ENCODE measurements around the gene CCDC27. TPM values are rescaled to one million over a fixed set of nuclear protein-coding genes. Genes with fewer than 3 reads are reported as not detected.
"Not testable (repeated sequence)": the region's sequence is repeated elsewhere in the genome, so short reads cannot be mapped to it uniquely, and the experiment has no call there.

The CCDC27 gene
- total and polyA plus RNA-seq, 4 experiments from 2014 or later = not detected

- DNase-seq = no peak
These were observed 38.7 kb downstream of the CCDC27 start for GRCh38 chr1:3790952-3791351.

GRCh38 chr1:3795453-3796214 lies 43.4 kb downstream of the CCDC27 start:
- POLR2A ChIA-PET (ENCODE audit: partially characterized antibody) = interaction anchor here (0.7 to 2.0 kb wide), 9 partner anchors 8 to 171 kb away, joined by 3 to 18 read pairs (median 4); partner anchors contain the start of genes C1orf174, CEP104, DFFB and TPRG1L
- Mint-ChIP-seq H3K27me3 (peaks cover 0 to 6% of the 10 kb centered on the region in 2 donors), H3K4me3 (peak overlapping the region; percentile 80 to 91 (median 88)), H3K27ac (peak overlapping the region; percentile 25 to 81 (median 59)), H3K4me1 (peaks cover 20 to 55% (median 30%) of the 10 kb centered on the region in 4 donors), H3K9me3 (peaks cover 0 to 5% (median 0%) of the 10 kb centered on the region in 8 donors), H3K36me3 (peaks cover 0 to 20% of the 10 kb centered on the region in 2 donors)
- peak overlapping the region; percentile 2 to 65 for H3K4me3 ChIP-seq (ENCODE audit: low read length in 2 of 2)
- no peaks in the 10 kb centered on the region for H3K9me3 ChIP-seq (ENCODE audit: control insufficient read depth in 1 of 2, low read length in 2 of 2)
- CTCF ChIA-PET (ENCODE audit: partially characterized antibody) = interaction anchor here (1.0 kb wide), 1 partner anchor 8 kb away, joined by 3 read pairs; no protein-coding TSS in a partner anchor
- H3K4me1 ChIP-seq (ENCODE audit: insufficient read depth, low read length) = peaks cover 41% of the 10 kb centered on the region
- DNase-seq = peak in 1 of 5 donors; percentile 14
- H3K27ac ChIP-seq (ENCODE audit: low read depth, low read length) = peak overlapping the region; percentile 59
- intact Hi-C loops (cut with micrococcal nuclease) = loop anchor here (1.0 kb wide), 4 partner anchors 48 to 145 kb away; partner anchors contain the start of genes C1orf174, CEP104, DFFB and WRAP73
- H3K36me3 ChIP-seq (ENCODE audit: insufficient read depth, low read length) = no peaks in the 10 kb centered on the region
- H3K27me3 ChIP-seq (ENCODE audit: insufficient read depth, low read length) = no peaks in the 10 kb centered on the region

More at GRCh38 chr1:3790952-3791351, 38.7 kb downstream of the CCDC27 start:
- no peaks in the 10 kb centered on the region for H3K27me3 Mint-ChIP-seq
- H3K9me3 ChIP-seq (ENCODE audit: control insufficient read depth in 1 of 2, low read length in 2 of 2) = no peaks in the 10 kb centered on the region
- H3K27ac Mint-ChIP-seq = no peak overlapping the region
- POLR2A ChIA-PET (ENCODE audit: partially characterized antibody) = no interaction called here
- peaks cover 55% of the 10 kb centered on the region for H3K4me1 ChIP-seq (ENCODE audit: insufficient read depth, low read length)
- CTCF ChIA-PET (ENCODE audit: partially characterized antibody) = no interaction called here
- H3K27ac ChIP-seq (ENCODE audit: low read depth, low read length) = no peak overlapping the region
- peaks cover 20 to 73% (median 36%) of the 10 kb centered on the region in 4 donors for H3K4me1 Mint-ChIP-seq
- H3K9me3 Mint-ChIP-seq = peaks cover 0 to 2% (median 0%) of the 10 kb centered on the region in 8 donors
- no peak overlapping the region for H3K4me3 Mint-ChIP-seq
- no peak overlapping the region for H3K4me3 ChIP-seq (ENCODE audit: low read length in 2 of 2)
- H3K27me3 ChIP-seq (ENCODE audit: insufficient read depth, low read length) = no peaks in the 10 kb centered on the region
- peaks cover 13% of the 10 kb centered on the region for H3K36me3 ChIP-seq (ENCODE audit: insufficient read depth, low read length)
- intact Hi-C loops (cut with micrococcal nuclease) = no loop called here
- H3K36me3 Mint-ChIP-seq = peaks cover 3 to 30% of the 10 kb centered on the region in 2 donors

GRCh38 chr1:3796215-3797061 lies 44.2 kb downstream of the CCDC27 start, which contains the start of gene LRRC47:
Gene LRRC47, minus strand, starts transcription at chr1:3796498. Its CDS starts 22 bp downstream, at chr1:3796476.
- H3K27ac Mint-ChIP-seq = peak within 1 kb of the TSS; percentile 80 to 98 (median 96)
- ChIA-PET POLR2A (ENCODE audit: partially characterized antibody) (interaction anchor here (0.7 to 2.0 kb wide), 11 partner anchors 9 to 172 kb away, joined by 3 to 18 read pairs (median 3); partner anchors contain the start of genes C1orf174, CEP104, DFFB and TPRG1L), CTCF (ENCODE audit: partially characterized antibody) (interaction anchor here (1.0 to 1.5 kb wide), 2 partner anchors 9 to 11 kb away, joined by 3 to 4 read pairs; no protein-coding TSS in a partner anchor)
- H3K9me3 Mint-ChIP-seq = peaks cover 0 to 5% (median 0%) of the 10 kb centered on the region in 8 donors
- peaks cover 23 to 57% (median 34%) of the 10 kb centered on the region in 4 donors for H3K4me1 Mint-ChIP-seq
- Histone ChIP-seq H3K36me3 (ENCODE audit: insufficient read depth, low read length) (no peaks in the 10 kb centered on the region), H3K9me3 (ENCODE audit: control insufficient read depth in 1 of 2, low read length in 2 of 2) (no peaks in the 10 kb centered on the region), H3K27me3 (ENCODE audit: insufficient read depth, low read length) (no peaks in the 10 kb centered on the region), H3K27ac (ENCODE audit: low read depth, low read length) (peak within 1 kb of the TSS; percentile 59), H3K4me1 (ENCODE audit: insufficient read depth, low read length) (peaks cover 41% of the 10 kb centered on the region), H3K4me3 (ENCODE audit: low read length in 2 of 2) (peak within 1 kb of the TSS; percentile 62 to 65)
- DNase-seq = peak; percentile 94 to 95 (median 94)
- peaks cover 0 to 9% of the 10 kb centered on the region in 2 donors for H3K27me3 Mint-ChIP-seq
- peak within 1 kb of the TSS; percentile 93 to 99 (median 94) for H3K4me3 Mint-ChIP-seq
- H3K36me3 Mint-ChIP-seq = peaks cover 0 to 20% of the 10 kb centered on the region in 2 donors
- intact Hi-C loops (cut with micrococcal nuclease) = loop anchor here (1.0 kb wide), 4 partner anchors 49 to 146 kb away; partner anchors contain the start of genes C1orf174, CEP104, DFFB and WRAP73

- Histone ChIP-seq H3K27ac (ENCODE audit: low read depth, low read length) (no peak overlapping the region), H3K27me3 (ENCODE audit: insufficient read depth, low read length) (no peaks in the 10 kb centered on the region), H3K4me1 (ENCODE audit: insufficient read depth, low read length) (peaks cover 14% of the 10 kb centered on the region), H3K4me3 (ENCODE audit: low read length in 2 of 2) (no peak overlapping the region), H3K9me3 (ENCODE audit: control insufficient read depth in 1 of 2, low read length in 2 of 2) (no peaks in the 10 kb centered on the region), H3K36me3 (ENCODE audit: insufficient read depth, low read length) (no peaks in the 10 kb centered on the region)
- H3K27me3 Mint-ChIP-seq = peaks cover 7 to 18% of the 10 kb centered on the region in 2 donors
- peak overlapping the region in 1 of 8 donors; percentile 25 for H3K4me3 Mint-ChIP-seq
- POLR2A ChIA-PET (ENCODE audit: partially characterized antibody) = no interaction called here
- peak overlapping the region in 1 of 7 donors; percentile 66 for H3K27ac Mint-ChIP-seq
- H3K9me3 Mint-ChIP-seq = peaks cover 0 to 5% (median 0%) of the 10 kb centered on the region in 8 donors
- peaks cover 15 to 22% (median 19%) of the 10 kb centered on the region in 4 donors for H3K4me1 Mint-ChIP-seq
- H3K36me3 Mint-ChIP-seq = peaks cover 0 to 8% of the 10 kb centered on the region in 2 donors
- CTCF ChIA-PET (ENCODE audit: partially characterized antibody) = interaction anchor here (1.0 kb wide), 1 partner anchor 24 kb away, joined by 3 read pairs; no protein-coding TSS in a partner anchor
- no peak for DNase-seq
- intact Hi-C loops (cut with micrococcal nuclease) = no loop called here
These were observed 47.9 kb downstream of the CCDC27 start for GRCh38 chr1:3799976-3800685.

DNA sequence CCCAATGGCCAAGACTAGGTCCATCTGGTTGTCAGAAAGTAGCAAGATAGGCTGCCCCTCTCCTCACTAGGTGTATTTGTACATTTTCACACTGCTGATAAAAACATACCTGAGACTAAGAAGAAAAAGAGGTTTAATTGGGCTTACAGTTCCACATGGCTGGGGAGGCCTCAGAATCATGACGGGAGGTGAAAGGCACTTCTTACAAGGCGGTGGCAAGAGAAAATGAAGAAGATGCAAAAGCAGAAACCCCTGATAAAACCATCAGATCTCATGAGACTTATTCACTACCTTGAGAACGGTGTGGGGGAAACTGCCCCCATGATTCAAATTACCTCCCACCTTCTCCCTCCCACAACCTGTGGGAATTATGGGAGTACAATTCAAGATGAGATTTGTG lies 48.5 kb downstream of the CCDC27 start:
- H3K27me3 ChIP-seq (ENCODE audit: insufficient read depth, low read length); H3K27ac ChIP-seq (ENCODE audit: low read depth, low read length); H3K9me3 Mint-ChIP-seq; H3K4me1 ChIP-seq (ENCODE audit: insufficient read depth, low read length); H3K36me3 ChIP-seq (ENCODE audit: insufficient read depth, low read length); H3K4me3 ChIP-seq (ENCODE audit: low read length in 2 of 2); H3K4me3 Mint-ChIP-seq; DNase-seq; POLR2A ChIA-PET (ENCODE audit: partially characterized antibody); H3K9me3 ChIP-seq (ENCODE audit: control insufficient read depth in 1 of 2, low read length in 2 of 2); H3K36me3 Mint-ChIP-seq; intact Hi-C loops (cut with micrococcal nuclease): not testable (repeated sequence)
- CTCF ChIA-PET (ENCODE audit: partially characterized antibody) = interaction anchor here (1.0 to 1.4 kb wide), 3 partner anchors 25 to 68 kb away, joined by 3 read pairs; no protein-coding TSS in a partner anchor
- H3K27ac Mint-ChIP-seq = peak overlapping the region in 2 of 7 donors; percentile 54 to 59
- peaks cover 7 to 22% of the 10 kb centered on the region in 2 donors for H3K27me3 Mint-ChIP-seq
- peaks cover 12 to 17% (median 15%) of the 10 kb centered on the region in 4 donors for H3K4me1 Mint-ChIP-seq

- Histone ChIP-seq H3K4me3 (ENCODE audit: low read length in 2 of 2) (no peak overlapping the region), H3K27me3 (ENCODE audit: insufficient read depth, low read length) (no peaks in the 10 kb centered on the region), H3K9me3 (ENCODE audit: control insufficient read depth in 1 of 2, low read length in 2 of 2) (no peaks in the 10 kb centered on the region), H3K27ac (ENCODE audit: low read depth, low read length) (no peak overlapping the region), H3K36me3 (ENCODE audit: insufficient read depth, low read length) (no peaks in the 10 kb centered on the region), H3K4me1 (ENCODE audit: insufficient read depth, low read length) (no peaks in the 10 kb centered on the region)
- Mint-ChIP-seq H3K4me3 (peak overlapping the region in 1 of 8 donors; percentile 29), H3K4me1 (peaks cover 3 to 6% (median 4%) of the 10 kb centered on the region in 4 donors), H3K9me3 (peaks cover 0 to 5% (median 0%) of the 10 kb centered on the region in 8 donors), H3K27me3 (peaks cover 9 to 19% of the 10 kb centered on the region in 2 donors), H3K36me3 (no peaks in the 10 kb centered on the region), H3K27ac (no peak overlapping the region)
- no peak for DNase-seq
- ChIA-PET CTCF (ENCODE audit: partially characterized antibody) (interaction anchor here (1.5 kb wide), 1 partner anchor 28 kb away, joined by 3 read pairs; no protein-coding TSS in a partner anchor), POLR2A (ENCODE audit: partially characterized antibody) (no interaction called here)
- intact Hi-C loops (cut with micrococcal nuclease) = no loop called here
These were observed 51.8 kb downstream of the CCDC27 start for GRCh38 chr1:3803905-3804626.

Measured in CD4-positive, alpha-beta memory T cell (primary cell).